Activated naive CD4-positive, alpha-beta T cell treated with anti-CD3 and anti-CD28 coated beads, Interleukin-2, amount 10 ng/mL, durations not matched to agents 7 days and 5 days (primary cell): ENCODE results near the gene UTS2R.
"Not testable (repeated sequence)": the region's sequence is repeated elsewhere in the genome, so short reads cannot be mapped to it uniquely, and the experiment has no call there.

Experiments used
- CTCF ChIA-PET: fragments of 350-600 bp; sonication (Branson Sonifier 250); formaldehyde crosslinking; loops from one replicate; lab custom pipeline; 2021; ENCODE audit warnings: antibody characterized with exemption; lab: Charles Lee
- DNase-seq: peaks from one replicate; pipeline ENCODE4 v3.0.0-alpha.2; 2020
- H3K27ac Mint-ChIP-seq: one replicate; pipeline ENCODE4 v1.8.0; 2021; ENCODE audit warnings: mild to moderate bottlenecking, moderate library complexity, mixed read lengths
- H3K27me3 Mint-ChIP-seq: one replicate; pipeline ENCODE4 v1.8.0; 2021; ENCODE audit warnings: mild to moderate bottlenecking, mixed read lengths
- H3K36me3 Mint-ChIP-seq: one replicate; pipeline ENCODE4 v1.8.0; 2021; ENCODE audit warnings: mixed read lengths
- H3K4me1 Mint-ChIP-seq: one replicate; pipeline ENCODE4 v1.8.0; 2021; ENCODE audit warnings: mixed read lengths
- H3K4me3 Mint-ChIP-seq: one replicate; pipeline ENCODE4 v1.8.0; 2021; ENCODE audit warnings: mild to moderate bottlenecking, moderate library complexity, mixed read lengths
- H3K9me3 Mint-ChIP-seq: one replicate; pipeline ENCODE4 v1.8.0; 2021; ENCODE audit warnings: mixed read lengths

The UTS2R gene

DNA sequence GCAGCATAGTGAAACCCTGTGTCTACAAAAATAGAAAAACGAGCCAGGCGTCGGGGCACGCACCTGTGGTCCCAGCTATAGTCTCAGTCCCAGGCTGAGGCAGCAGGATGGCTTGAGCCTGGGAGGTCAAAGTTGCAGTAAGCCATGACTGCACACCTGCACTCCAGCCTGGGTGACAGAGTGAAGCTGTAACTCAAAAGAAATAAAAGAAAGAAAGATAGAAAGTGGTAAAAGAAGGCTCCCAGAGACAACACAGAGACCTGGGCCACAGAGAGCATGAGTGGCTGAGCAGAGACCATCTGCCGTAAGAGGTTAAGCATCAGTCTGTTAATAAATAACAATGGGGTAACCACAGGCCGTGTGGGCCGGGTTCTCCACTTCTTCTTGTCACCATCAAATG is 31.3 kb downstream of the UTS2R start:
- Mint-ChIP-seq H3K27ac (no peak overlapping the region), H3K4me3 (no peak overlapping the region), H3K36me3 (peaks cover 20% of the 10 kb centered on the region), H3K4me1 (peaks cover 29% of the 10 kb centered on the region), H3K9me3 (no peaks in the 10 kb centered on the region), H3K27me3 (no peaks in the 10 kb centered on the region)
- DNase-seq, result no peak
- CTCF ChIA-PET, result no interaction called here

DNA sequence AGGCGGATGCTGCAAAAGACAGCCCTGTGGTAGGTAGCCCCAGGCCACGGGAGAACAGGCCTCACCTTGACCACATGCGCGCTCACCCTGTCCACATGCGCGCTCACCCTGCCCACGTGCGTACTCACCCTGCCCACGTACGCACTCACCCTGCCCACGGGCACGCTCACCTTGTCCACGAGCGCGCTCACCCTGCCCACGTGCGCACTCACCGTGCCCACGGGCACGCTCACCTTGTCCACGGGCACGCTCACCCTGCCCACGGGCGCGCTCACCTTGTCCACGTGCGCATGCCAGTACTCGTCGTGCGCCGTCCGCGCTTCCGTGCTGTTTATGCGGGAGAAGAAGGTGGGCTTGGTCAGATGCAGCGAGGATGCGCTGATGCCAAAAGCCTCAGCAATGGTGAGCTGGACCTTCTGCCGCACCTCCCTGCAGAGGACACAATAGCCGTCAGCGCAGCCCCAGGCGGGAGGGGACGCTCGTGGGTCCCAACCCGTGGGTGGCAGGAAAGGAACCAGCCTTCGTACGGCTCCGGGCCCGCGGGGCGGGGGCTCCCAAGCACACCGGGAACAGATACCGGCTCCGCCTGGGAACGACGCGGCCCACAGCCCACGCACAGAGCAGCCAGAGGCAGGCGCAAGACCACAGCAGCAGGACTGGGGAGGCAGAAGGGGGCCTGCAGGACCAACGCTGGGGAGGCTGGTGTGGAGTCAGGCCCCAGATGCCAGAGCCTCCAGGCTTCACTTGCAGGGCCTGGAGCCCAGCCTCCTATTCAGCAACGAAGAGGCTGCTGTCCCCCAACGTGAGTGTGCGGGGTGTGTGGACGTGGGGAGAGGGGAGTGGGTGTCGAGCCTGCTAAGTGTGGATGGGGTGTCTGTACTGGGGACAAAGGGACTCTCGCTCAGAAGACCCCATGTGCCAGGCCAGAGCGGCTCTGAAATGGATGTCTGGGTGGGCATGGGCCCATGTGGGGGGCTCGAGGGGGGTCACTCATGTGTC is 32.4 kb downstream of the UTS2R start:
- peaks cover 21% of the 10 kb centered on the region for H3K36me3 Mint-ChIP-seq
- no peaks in the 10 kb centered on the region for H3K9me3 Mint-ChIP-seq
- CTCF ChIA-PET, result no interaction called here
- peaks cover 29% of the 10 kb centered on the region for H3K4me1 Mint-ChIP-seq
- no peaks in the 10 kb centered on the region for H3K27me3 Mint-ChIP-seq
- no peak overlapping the region for H3K4me3 Mint-ChIP-seq
- no peak for DNase-seq
- peak overlapping the region; percentile 19 for H3K27ac Mint-ChIP-seq

DNA sequence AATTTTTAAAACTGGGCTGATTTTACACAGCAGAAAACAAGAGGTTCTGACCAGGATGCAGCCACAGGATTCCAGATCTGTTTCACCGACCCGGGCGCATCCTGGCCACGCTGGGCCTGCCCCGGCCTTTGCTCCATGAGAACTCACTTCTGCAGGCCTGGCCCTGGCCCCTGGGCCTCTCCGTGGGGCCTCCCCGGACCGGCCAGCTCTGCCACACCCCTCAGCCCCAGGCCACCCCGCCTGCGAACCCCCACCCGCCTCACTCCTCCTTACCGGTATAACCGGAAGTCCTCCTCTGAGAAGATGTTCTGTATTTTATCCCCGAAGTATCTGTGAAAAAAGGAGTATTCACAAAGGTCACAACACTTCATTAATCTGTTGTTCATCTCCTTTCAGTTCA is 33.5 kb downstream of the UTS2R start:
- peaks cover 28% of the 10 kb centered on the region for H3K4me1 Mint-ChIP-seq
- H3K27ac Mint-ChIP-seq, result no peak overlapping the region
- no peaks in the 10 kb centered on the region for H3K27me3 Mint-ChIP-seq
- CTCF ChIA-PET, result no interaction called here
- no peak for DNase-seq
- H3K4me3 Mint-ChIP-seq, result no peak overlapping the region
- H3K9me3 Mint-ChIP-seq, result no peaks in the 10 kb centered on the region
- H3K36me3 Mint-ChIP-seq, result peaks cover 23% of the 10 kb centered on the region

DNA sequence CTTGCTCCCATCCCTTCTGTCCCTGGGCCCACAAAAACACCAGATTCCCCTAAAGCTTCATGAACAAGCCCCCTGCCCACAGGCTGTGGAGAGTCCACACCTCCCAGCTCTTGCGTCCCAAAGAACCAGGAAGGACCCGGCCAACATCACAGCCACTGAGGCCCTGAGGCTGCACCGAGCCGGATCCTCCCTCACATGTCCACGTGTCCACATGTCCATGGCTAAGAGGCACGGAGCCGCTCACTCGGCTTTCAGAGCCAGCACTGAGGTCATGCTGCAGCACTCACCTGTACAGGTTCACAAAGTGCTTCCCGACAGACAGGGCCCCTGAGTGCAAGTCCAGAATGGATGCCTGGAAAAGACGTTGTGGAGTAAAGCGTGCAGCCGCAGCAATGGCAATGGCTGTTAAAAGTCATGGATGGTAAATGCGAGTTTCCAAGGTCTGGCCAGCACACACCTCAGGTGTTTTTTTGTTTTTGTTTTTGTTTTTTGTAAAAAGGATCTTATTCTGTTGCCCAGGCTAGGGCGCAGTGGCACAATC is 34.6 kb downstream of the UTS2R start:
- Mint-ChIP-seq H3K9me3 (no peaks in the 10 kb centered on the region), H3K36me3 (peaks cover 20% of the 10 kb centered on the region), H3K4me1 (peaks cover 17% of the 10 kb centered on the region), H3K27me3 (no peaks in the 10 kb centered on the region), H3K27ac (no peak overlapping the region), H3K4me3 (no peak overlapping the region)
- no peak for DNase-seq
- CTCF ChIA-PET, result no interaction called here

DNA sequence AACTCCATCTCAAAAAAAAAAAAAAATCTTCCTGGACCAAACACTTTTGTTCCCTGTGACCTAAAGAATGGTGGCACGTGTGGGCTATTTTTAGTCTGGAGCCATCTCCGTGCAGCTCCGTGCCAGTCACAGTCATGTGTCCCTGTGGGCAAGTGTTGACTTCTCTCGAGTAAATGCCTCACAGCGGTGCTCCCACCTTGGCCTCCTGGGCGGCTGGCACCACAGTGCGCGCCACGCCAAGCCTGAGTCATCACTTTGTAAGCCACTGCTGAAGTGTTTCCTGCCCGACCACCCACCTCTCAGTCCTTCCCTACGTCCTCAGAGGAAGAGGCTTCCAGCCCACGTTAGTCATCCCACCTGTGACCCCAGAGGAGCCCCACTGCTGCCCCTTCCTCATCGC is 35.7 kb downstream of the UTS2R start:
- H3K27me3 Mint-ChIP-seq, result no peaks in the 10 kb centered on the region
- peaks cover 7% of the 10 kb centered on the region for H3K4me1 Mint-ChIP-seq
- H3K9me3 Mint-ChIP-seq, result no peaks in the 10 kb centered on the region
- CTCF ChIA-PET, result no interaction called here
- no peak overlapping the region for H3K27ac Mint-ChIP-seq
- no peak for DNase-seq
- peaks cover 17% of the 10 kb centered on the region for H3K36me3 Mint-ChIP-seq
- H3K4me3 Mint-ChIP-seq, result no peak overlapping the region

DNA sequence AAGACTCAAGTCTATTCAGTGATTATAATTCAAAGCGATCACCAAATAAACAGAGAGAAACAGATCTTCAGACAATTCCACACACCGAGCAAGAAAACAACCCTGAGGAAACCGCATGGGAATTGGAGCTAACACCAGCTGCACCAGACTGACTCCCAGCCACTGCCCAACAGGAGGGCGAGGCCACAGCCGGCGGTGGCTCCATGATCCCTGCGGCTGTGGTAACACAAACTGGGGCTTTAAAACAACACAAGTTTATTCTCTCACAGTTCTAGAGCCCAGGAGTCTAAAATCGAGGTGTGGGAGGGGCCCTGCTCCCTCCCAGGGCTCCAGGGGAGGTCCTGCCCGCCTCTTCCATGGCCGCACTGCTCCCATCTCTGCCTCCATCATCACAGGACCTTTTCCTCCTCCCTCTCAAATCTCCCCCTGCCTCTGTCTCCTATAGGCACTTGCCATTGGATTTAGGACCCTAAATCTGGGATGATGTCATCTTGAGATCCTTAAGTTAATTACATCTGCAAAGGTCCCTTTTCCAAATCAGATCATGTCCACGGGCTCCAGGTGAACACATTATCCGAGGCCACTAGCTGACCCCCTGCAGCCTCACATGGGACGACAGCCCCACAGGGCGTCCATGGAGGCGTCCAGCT is 36.8 kb downstream of the UTS2R start:
- Mint-ChIP-seq H3K9me3 (no peaks in the 10 kb centered on the region), H3K27ac (no peak overlapping the region), H3K4me3 (no peak overlapping the region), H3K27me3 (no peaks in the 10 kb centered on the region), H3K36me3 (peaks cover 11% of the 10 kb centered on the region), H3K4me1 (peaks cover 7% of the 10 kb centered on the region)
- CTCF ChIA-PET, result no interaction called here
- no peak for DNase-seq

DNA sequence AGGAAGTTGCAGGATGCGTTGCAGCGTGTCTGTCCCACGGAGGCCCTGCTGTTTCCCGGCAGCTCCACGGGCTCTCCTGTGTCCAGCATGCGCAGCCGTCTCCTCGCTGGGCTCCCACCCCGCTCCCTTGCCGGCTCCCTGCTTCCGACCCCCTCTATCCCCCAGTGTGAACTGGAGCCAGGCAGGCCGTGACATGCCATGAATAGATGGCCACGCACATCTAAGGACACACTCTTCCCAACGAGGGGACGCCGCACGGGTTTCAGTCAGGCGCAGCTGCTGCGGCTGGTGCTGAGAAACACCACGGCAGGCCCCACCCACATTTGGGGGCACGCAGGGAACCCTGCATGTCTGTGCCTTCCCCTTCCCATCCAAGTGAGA is 37.4 kb downstream of the UTS2R start:
- H3K4me1 Mint-ChIP-seq, result peaks cover 7% of the 10 kb centered on the region
- no peaks in the 10 kb centered on the region for H3K27me3 Mint-ChIP-seq
- H3K4me3 Mint-ChIP-seq, result no peak overlapping the region
- H3K27ac Mint-ChIP-seq, result no peak overlapping the region
- H3K36me3 Mint-ChIP-seq, result peaks cover 9% of the 10 kb centered on the region
- DNase-seq, result no peak
- no peaks in the 10 kb centered on the region for H3K9me3 Mint-ChIP-seq
- CTCF ChIA-PET, result no interaction called here

DNA sequence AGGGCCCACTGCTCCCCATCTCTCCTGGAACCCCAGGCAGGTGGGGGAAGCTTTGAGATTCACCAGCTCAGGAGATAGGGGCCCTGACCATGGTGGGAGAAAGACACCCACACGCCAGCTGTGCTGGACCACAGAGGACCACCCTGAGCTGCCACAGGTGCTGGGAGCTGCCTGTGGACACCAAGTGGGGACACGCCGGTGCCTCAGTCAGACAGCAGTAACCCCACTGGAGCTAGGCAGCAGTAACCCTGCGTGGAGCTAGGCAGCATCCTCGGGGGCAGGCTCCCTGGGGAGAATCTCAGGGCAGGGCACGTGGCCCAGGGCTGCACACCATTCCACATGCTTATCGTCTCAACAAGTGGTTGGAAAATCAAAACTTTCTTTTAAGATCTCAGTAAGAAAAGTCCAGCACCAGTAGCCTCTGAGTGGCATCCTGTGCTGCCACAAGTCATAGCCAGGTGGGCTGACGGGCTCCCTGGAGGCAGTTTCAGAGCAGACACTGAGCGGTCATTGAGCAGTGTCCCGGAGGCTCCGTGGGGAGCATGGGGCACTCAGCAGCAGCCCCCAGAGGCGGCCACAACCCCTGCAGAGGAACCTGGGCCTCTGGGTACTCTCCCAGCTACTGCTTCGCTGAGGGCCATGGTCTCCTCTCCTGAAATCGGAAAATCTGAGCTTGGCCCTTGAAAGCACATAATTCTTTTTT is 38.6 kb downstream of the UTS2R start:
- H3K27ac Mint-ChIP-seq, result no peak overlapping the region
- CTCF ChIA-PET, result interaction anchor here (0.9 kb wide), 1 partner anchor 10 kb away, joined by 3 read pairs; no protein-coding TSS in a partner anchor
- H3K36me3 Mint-ChIP-seq, result peaks cover 11% of the 10 kb centered on the region
- no peaks in the 10 kb centered on the region for H3K9me3 Mint-ChIP-seq
- no peak overlapping the region for H3K4me3 Mint-ChIP-seq
- peaks cover 15% of the 10 kb centered on the region for H3K4me1 Mint-ChIP-seq
- no peak for DNase-seq
- no peaks in the 10 kb centered on the region for H3K27me3 Mint-ChIP-seq

DNA sequence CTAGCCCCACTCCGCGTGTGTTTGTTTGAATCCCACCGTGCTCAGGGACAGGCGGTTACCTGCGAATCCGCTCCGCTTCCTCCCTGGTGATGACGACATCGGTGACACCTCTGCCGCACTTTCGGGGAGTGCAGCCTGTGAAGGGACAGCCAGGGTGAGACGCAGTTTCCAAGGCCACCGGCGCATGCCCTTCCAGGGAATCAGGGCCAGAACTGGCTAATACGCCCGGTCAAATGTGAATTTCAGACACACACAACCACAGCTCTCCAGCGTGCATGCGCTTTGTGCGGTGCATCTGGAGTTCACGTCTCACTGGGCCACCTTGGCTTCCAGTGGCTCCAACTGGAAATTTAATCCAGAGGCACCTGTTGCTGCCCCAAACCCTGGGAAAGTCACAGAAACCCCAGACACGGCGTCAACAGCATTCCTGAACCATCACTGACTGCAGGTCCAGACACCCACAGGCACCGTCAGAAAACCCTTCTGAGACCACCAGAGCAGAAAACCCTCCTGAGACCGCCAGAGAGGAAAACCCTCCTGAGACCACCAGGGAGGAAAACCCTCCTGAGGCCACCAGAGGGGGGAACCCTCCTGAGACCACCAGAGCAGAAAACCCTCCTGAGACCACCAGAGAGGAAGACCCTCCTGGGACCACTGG is 40.0 kb downstream of the UTS2R start:
- peaks cover 18% of the 10 kb centered on the region for H3K4me1 Mint-ChIP-seq
- H3K27ac Mint-ChIP-seq, result no peak overlapping the region
- H3K27me3 Mint-ChIP-seq, result no peaks in the 10 kb centered on the region
- CTCF ChIA-PET, result no interaction called here
- H3K9me3 Mint-ChIP-seq, result no peaks in the 10 kb centered on the region
- H3K36me3 Mint-ChIP-seq, result peaks cover 12% of the 10 kb centered on the region
- no peak for DNase-seq
- H3K4me3 Mint-ChIP-seq, result no peak overlapping the region

DNA sequence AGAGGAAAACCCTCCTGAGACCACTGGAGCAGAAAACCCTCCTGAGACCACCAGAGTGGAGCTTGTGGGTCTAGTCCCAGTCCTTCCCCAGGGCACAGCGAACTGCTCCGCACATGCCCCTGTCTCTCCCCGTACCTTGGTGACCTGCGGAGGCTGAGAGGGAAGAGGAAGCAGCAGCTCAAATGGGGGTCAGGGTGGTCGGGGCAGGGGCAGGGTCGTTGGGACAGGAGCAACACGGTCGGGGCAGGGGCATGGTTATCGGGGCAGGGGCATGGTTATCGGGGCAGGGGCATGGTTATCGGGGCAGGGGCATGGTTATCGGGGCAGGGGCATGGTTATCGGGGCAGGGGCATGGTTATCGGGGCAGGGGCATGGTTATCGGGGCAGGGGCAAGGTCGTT is 40.5 kb downstream of the UTS2R start:
- H3K4me3 Mint-ChIP-seq, DNase-seq, H3K9me3 Mint-ChIP-seq, H3K27me3 Mint-ChIP-seq, H3K27ac Mint-ChIP-seq, CTCF ChIA-PET: not testable (repeated sequence)
- H3K36me3 Mint-ChIP-seq, result peaks cover 12% of the 10 kb centered on the region
- peaks cover 18% of the 10 kb centered on the region for H3K4me1 Mint-ChIP-seq

DNA sequence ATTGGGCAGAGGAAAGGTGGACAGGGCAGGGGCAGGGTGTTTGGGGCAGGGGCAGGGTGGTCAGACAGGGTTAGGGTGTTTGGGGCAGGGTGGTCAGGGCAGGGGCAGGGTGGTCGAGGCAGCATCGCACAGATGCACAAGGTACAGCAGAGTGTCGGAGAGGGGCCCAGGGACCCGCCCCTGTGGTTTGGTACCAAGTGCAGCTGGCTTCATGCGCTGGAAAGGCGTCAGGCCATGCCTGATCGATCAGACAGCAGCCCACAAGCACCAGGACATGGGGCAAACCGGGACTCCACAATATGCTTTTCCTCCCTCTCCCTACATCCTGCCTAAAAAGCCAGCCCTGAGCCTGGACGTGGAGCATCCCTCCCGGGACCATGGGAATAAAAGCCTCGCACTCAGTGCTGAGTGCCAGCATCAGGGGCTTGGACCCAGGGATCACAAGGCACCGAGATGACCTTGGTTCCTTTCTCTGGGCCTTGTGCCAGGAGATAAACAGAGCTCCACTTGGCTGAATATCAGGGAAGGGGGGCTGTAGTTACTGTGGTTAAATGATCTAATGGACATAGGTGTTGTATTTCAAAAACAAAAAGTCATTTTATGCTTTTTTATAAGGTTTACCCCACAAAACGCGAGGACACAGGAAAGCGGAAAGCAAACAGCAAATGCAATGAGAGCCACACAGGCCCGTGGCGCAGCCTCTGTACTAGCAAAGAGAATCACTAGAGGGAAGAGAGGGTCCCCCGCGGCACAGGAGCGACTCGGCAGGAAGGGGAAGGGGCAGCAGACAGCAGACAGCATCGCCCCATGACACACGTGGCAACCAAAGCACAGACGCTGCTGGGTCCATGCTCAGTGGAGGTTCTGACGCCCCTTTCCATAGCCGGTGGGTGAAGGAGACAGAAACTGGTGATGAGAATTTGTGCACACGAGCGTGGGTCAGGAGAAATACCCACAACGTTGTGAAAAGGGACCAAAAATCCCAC is 41.3 kb downstream of the UTS2R start:
- DNase-seq, result no peak
- CTCF ChIA-PET, result interaction anchor here (1.3 to 1.8 kb wide), 2 partner anchors 60 to 177 kb away, joined by 4 to 6 read pairs; no protein-coding TSS in a partner anchor
- Mint-ChIP-seq H3K4me1 (peaks cover 15% of the 10 kb centered on the region), H3K36me3 (peaks cover 7% of the 10 kb centered on the region), H3K9me3 (no peaks in the 10 kb centered on the region), H3K4me3 (no peak overlapping the region), H3K27ac (no peak overlapping the region), H3K27me3 (no peaks in the 10 kb centered on the region)

DNA sequence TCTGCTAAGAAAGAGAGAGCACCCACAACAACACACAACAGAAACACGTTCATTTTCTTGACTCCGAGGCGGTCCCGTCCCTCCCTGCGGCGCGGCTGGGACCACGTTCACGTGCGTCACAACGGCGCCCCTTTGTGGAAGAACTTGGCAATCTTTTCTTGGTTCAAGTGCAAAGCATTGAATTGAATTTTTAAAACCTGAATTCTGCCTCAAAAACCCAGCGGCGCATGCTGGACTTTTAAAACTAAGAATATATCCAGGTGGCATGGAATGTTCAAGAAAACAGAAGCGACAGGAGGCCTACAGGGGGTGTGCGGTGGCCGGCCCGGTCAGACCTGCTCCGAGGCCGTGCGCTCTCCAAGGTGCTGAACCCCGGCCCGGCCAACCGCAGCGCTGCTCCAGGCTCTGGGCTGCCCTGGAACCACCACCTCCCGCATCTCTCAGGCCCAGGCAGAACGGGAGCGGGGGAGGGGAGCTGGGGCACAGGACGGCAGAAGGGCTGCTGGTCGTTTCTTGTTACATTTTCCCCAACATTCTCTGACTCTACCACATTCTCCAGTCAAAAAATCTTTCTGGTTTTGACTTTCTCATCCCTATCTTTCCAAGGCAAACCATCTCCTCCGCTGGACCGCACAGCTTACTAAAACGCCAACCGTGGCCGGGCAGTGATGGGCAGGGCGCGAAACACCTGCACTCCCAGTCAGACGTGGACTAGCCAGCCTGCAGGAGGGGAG is 43.1 kb downstream of the UTS2R start:
- CTCF ChIA-PET, result interaction anchor here (0.8 to 1.8 kb wide), 6 partner anchors 45 to 179 kb away, joined by 3 to 7 read pairs (median 4); no protein-coding TSS in a partner anchor
- no peaks in the 10 kb centered on the region for H3K27me3 Mint-ChIP-seq
- H3K27ac Mint-ChIP-seq, result no peak overlapping the region
- H3K4me1 Mint-ChIP-seq, result peaks cover 20% of the 10 kb centered on the region
- H3K9me3 Mint-ChIP-seq, result no peaks in the 10 kb centered on the region
- H3K4me3 Mint-ChIP-seq, result no peak overlapping the region
- peaks cover 8% of the 10 kb centered on the region for H3K36me3 Mint-ChIP-seq
- peak; percentile 86 for DNase-seq
